H9 (cell line): ENCODE measurements around the gene HEBP2. TPM values are rescaled to one million over a fixed set of nuclear protein-coding genes. Genes with fewer than 3 reads are reported as not detected.

Experiments used
- DNase-seq: peaks from one replicate; pipeline ENCODE4 v3.0.0-alpha.2; 2017
- H2AFZ ChIP-seq: one replicate; pipeline ENCODE4 v1.6.1; 2013; ENCODE audit warnings: mild to moderate bottlenecking, low read length, control low read depth, moderate library complexity
- H2AK5ac ChIP-seq: 2 replicates; pipeline ENCODE4 v1.6.1; 2013; ENCODE audit warnings: low read length, control low read depth, mixed read lengths; ENCODE audit not compliant: insufficient read length
- H2BK120ac ChIP-seq: one replicate; pipeline ENCODE4 v1.6.1; 2013; ENCODE audit warnings: low read depth, mild to moderate bottlenecking, low read length, control low read depth, inconsistent platforms; ENCODE audit not compliant: poor library complexity, severe bottlenecking
- H2BK12ac ChIP-seq: 2 replicates; pipeline ENCODE4 v1.6.1; 2013; ENCODE audit warnings: low read length, control low read depth, mixed read lengths, low read depth; ENCODE audit not compliant: insufficient read length
- H2BK15ac ChIP-seq: 2 replicates; pipeline ENCODE4 v1.6.1; 2013; ENCODE audit warnings: low read depth, low read length, control low read depth
- H2BK20ac ChIP-seq: one replicate; pipeline ENCODE4 v1.6.1; 2013; ENCODE audit warnings: low read depth, mild to moderate bottlenecking, low read length, control low read depth, inconsistent platforms; ENCODE audit not compliant: poor library complexity, severe bottlenecking
- H2BK5ac ChIP-seq: 2 replicates; pipeline ENCODE4 v1.6.1; 2013; ENCODE audit warnings: low read length, control low read depth, mixed read lengths; ENCODE audit not compliant: insufficient read length
- H3K14ac ChIP-seq: 2 replicates; pipeline ENCODE4 v1.6.1; 2013; ENCODE audit warnings: low read length, control low read depth; ENCODE audit not compliant: insufficient read depth
- H3K18ac ChIP-seq: 2 replicates; pipeline ENCODE4 v1.6.1; 2013; ENCODE audit warnings: low read depth, mild to moderate bottlenecking, mixed read lengths, low read length, control low read depth; ENCODE audit not compliant: insufficient read length
- H3K23ac ChIP-seq: 2 replicates; pipeline ENCODE4 v1.6.1; 2013; ENCODE audit warnings: low read length, control low read depth, mixed read lengths, low read depth; ENCODE audit not compliant: insufficient read length
- H3K23me2 ChIP-seq: 2 replicates; pipeline ENCODE4 v1.6.1; 2013; ENCODE audit warnings: low read depth, mild to moderate bottlenecking, mixed read lengths, low read length, control low read depth; ENCODE audit not compliant: insufficient read length, poor library complexity, severe bottlenecking
- H3K27ac ChIP-seq: 2 replicates; pipeline ENCODE4 v1.5.1; 2013; ENCODE audit warnings: low read length, control low read depth, mixed read lengths, low read depth; ENCODE audit not compliant: insufficient read length
- H3K27me3 ChIP-seq: 2 replicates; pipeline ENCODE4 v1.6.1; 2013; ENCODE audit warnings: low read length, control low read depth, inconsistent platforms; ENCODE audit not compliant: insufficient read depth
- H3K4ac ChIP-seq: 2 replicates; pipeline ENCODE4 v1.6.1; 2013; ENCODE audit warnings: low read depth, mild to moderate bottlenecking, control low read depth, inconsistent platforms, low read length, moderate library complexity
- H3K4me1 ChIP-seq: 2 replicates; pipeline ENCODE4 v1.6.1; 2013; ENCODE audit warnings: low read length, control low read depth, inconsistent platforms; ENCODE audit not compliant: insufficient read depth
- H3K4me2 ChIP-seq: 2 replicates; pipeline ENCODE4 v1.6.1; 2013; ENCODE audit warnings: low read length, control low read depth, mixed read lengths; ENCODE audit not compliant: insufficient read length, insufficient read depth
- H3K56ac ChIP-seq: 2 replicates; pipeline ENCODE4 v1.6.1; 2013; ENCODE audit warnings: low read depth, mild to moderate bottlenecking, mixed read lengths, low read length, control low read depth; ENCODE audit not compliant: insufficient read length
- H3K79me1 ChIP-seq: 2 replicates; pipeline ENCODE4 v1.6.1; 2013; ENCODE audit warnings: low read depth, mild to moderate bottlenecking, moderate library complexity, low read length, control low read depth, inconsistent platforms; ENCODE audit not compliant: insufficient read depth, poor library complexity, severe bottlenecking
- H3K79me2 ChIP-seq: 2 replicates; pipeline ENCODE4 v1.6.1; 2013; ENCODE audit warnings: low read length, control low read depth, inconsistent platforms; ENCODE audit not compliant: insufficient read depth
- H3K9ac ChIP-seq: 2 replicates; pipeline ENCODE4 v1.6.1; 2013; ENCODE audit warnings: low read length, control low read depth, mixed read lengths; ENCODE audit not compliant: insufficient read length; ENCODE audit errors: extremely low read depth
- H3K9me3 ChIP-seq: one replicate; pipeline ENCODE4 v1.6.1; 2013; ENCODE audit warnings: low read depth, low read length, inconsistent platforms; ENCODE audit not compliant: control insufficient read depth
- H3T11ph ChIP-seq: one replicate; pipeline ENCODE4 v1.6.1; 2013; ENCODE audit warnings: mild to moderate bottlenecking, low read length, control low read depth, inconsistent platforms
- H4K20me1 ChIP-seq: one replicate; pipeline ENCODE4 v1.6.1; 2013; ENCODE audit not compliant: control insufficient read depth, insufficient read length, insufficient read depth
- H4K5ac ChIP-seq: 2 replicates; pipeline ENCODE4 v1.6.1; 2013; ENCODE audit warnings: low read depth, mild to moderate bottlenecking, mixed read lengths, low read length, control low read depth; ENCODE audit not compliant: insufficient read length
- H4K8ac ChIP-seq: replicated peaks from 2 replicates; pipeline ENCODE4 v1.6.1; 2013; ENCODE audit warnings: low read length, control low read depth, mixed read lengths, low read depth; ENCODE audit not compliant: insufficient read length
- H4K91ac ChIP-seq: 2 replicates; pipeline ENCODE4 v1.6.1; 2013; ENCODE audit warnings: low read depth, mild to moderate bottlenecking, moderate library complexity, mixed read lengths, low read length, control low read depth; ENCODE audit not compliant: insufficient read length
- H3K27ac Mint-ChIP-seq, 3 experiments: 2 replicates in 2 of 3; 3 replicates in 1 of 3; pipeline ENCODE4 v1.8.0; 2020 to 2021; ENCODE audit warnings: mixed read lengths in 3 of 3, mild to moderate bottlenecking in 1 of 3, moderate library complexity in 1 of 3
- H3K27me3 Mint-ChIP-seq: 2 replicates; pipeline ENCODE4 v1.8.0; 2021; ENCODE audit warnings: low read depth, mild to moderate bottlenecking, moderate library complexity, mixed read lengths
- H3K36me3 Mint-ChIP-seq, 3 experiments: 2 replicates in 2 of 3; 3 replicates in 1 of 3; pipeline ENCODE4 v1.8.0; 2020 to 2021; ENCODE audit warnings: low read depth in 3 of 3, mixed read lengths in 3 of 3; ENCODE audit not compliant: insufficient read depth in 1 of 3
- H3K4me1 Mint-ChIP-seq, 2 experiments: 2 replicates each; pipeline ENCODE4 v1.8.0; 2020; ENCODE audit warnings: mixed read lengths in 2 of 2
- H3K4me3 Mint-ChIP-seq, 2 experiments: 2 replicates in 1 of 2; 3 replicates in 1 of 2; pipeline ENCODE4 v1.8.0; 2020 to 2021; ENCODE audit warnings: mild to moderate bottlenecking in 2 of 2, mixed read lengths in 2 of 2, moderate library complexity in 1 of 2
- H3K9me3 Mint-ChIP-seq, 2 experiments: 2 replicates in 1 of 2; 3 replicates in 1 of 2; pipeline ENCODE4 v1.8.0; 2020; ENCODE audit warnings: mild to moderate bottlenecking in 2 of 2, mixed read lengths in 2 of 2, moderate library complexity in 1 of 2
- WGBS: extraction: QIAGEN DNeasy Blood & Tissue Kit; methylation state at CpG from one replicate; pipeline ENCODE4 v1.1.7; 2013; ENCODE audit warnings: missing lambda C conversion rate, low lambda C conversion rate, mixed read lengths; ENCODE audit not compliant: insufficient read length; ENCODE audit errors: extremely low coverage; 5-methylcytosine and 5-hydroxymethylcytosine counted together
- total RNA-seq: library from RNA; stranded (reverse); gene quantifications from 2 replicates; pipeline ENCODE4 v1.2.1, GENCODE V29; 2021
- TF ChIP-seq, protein P1 (sequence below): fragments of 200-600 bp; sonication (generic); conservative IDR thresholded peaks from 3 replicates; pipeline ENCODE4 v1.8.0; 2021; ENCODE audit warnings: antibody characterized with exemption, mild to moderate bottlenecking

HEBP2 gene
- total RNA-seq, 1 experiment from 2014 or later, result 57.8 TPM

DNA sequence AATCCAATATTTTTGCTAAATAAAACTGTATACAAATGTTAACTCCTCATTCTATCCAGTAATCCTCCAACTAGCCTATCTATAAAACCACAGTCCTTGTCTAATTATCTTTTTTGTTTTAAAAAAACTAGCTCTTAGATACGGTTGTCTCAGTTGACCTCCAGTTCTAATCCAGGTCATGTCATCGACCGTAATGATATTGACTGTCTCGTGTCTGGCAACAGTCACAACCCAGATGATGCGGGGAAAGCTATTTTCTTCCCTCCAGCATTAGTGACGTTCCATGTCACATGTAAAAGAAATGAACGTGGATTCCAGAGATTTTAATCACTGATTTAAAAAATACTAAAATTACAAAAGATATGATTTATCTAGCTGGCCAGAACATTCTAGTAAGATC lies 35.5 kb downstream of the HEBP2 start:
- Mint-ChIP-seq H3K4me3 (no peak overlapping the region), H3K36me3 (no peaks in the 10 kb centered on the region; a peak in 4 of 7 replicates), H3K27me3 (no peaks in the 10 kb centered on the region), H3K4me1 (no peaks in the 10 kb centered on the region), H3K27ac (no peak overlapping the region; a peak in 1 of 7 replicates), H3K9me3 (no peaks in the 10 kb centered on the region)
- Histone ChIP-seq H3K79me2 (no peaks in the 10 kb centered on the region), H3T11ph (no peak overlapping the region), H2BK120ac (no peak overlapping the region), H2AK5ac (no peak overlapping the region), H3K9ac (no peak overlapping the region), H4K5ac (no peak overlapping the region), H3K18ac (no peak overlapping the region), H3K4me1 (no peaks in the 10 kb centered on the region), H2AFZ (no peak overlapping the region), H2BK20ac (no peak overlapping the region), H3K56ac (no peak overlapping the region), H4K20me1 (no peaks in the 10 kb centered on the region), H3K4ac (no peak overlapping the region), H4K8ac (no peak overlapping the region), H3K9me3 (no peaks in the 10 kb centered on the region), H2BK15ac (no peak overlapping the region), H3K4me2 (no peak overlapping the region), H2BK12ac (no peak overlapping the region), H3K23ac (no peak overlapping the region), H3K23me2 (no peaks in the 10 kb centered on the region), H3K27me3 (no peaks in the 10 kb centered on the region), H3K14ac (no peak overlapping the region), H3K27ac (no peak overlapping the region), H4K91ac (no peak overlapping the region), H2BK5ac (no peak overlapping the region), H3K79me1 (no peaks in the 10 kb centered on the region)
- no peak for DNase-seq
- no CpG with 5 or more reads among the region's 7 CpGs for WGBS
- TF ChIP-seq, protein P1, sequence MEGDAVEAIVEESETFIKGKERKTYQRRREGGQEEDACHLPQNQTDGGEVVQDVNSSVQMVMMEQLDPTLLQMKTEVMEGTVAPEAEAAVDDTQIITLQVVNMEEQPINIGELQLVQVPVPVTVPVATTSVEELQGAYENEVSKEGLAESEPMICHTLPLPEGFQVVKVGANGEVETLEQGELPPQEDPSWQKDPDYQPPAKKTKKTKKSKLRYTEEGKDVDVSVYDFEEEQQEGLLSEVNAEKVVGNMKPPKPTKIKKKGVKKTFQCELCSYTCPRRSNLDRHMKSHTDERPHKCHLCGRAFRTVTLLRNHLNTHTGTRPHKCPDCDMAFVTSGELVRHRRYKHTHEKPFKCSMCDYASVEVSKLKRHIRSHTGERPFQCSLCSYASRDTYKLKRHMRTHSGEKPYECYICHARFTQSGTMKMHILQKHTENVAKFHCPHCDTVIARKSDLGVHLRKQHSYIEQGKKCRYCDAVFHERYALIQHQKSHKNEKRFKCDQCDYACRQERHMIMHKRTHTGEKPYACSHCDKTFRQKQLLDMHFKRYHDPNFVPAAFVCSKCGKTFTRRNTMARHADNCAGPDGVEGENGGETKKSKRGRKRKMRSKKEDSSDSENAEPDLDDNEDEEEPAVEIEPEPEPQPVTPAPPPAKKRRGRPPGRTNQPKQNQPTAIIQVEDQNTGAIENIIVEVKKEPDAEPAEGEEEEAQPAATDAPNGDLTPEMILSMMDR, result no peak
